GM18861 (cell line): Measurements from ENCODE around the gene RCOR2.
"Not testable (repeated sequence)": the region's sequence is repeated elsewhere in the genome, so short reads cannot be mapped to it uniquely, and the experiment has no call there.

ENCODE experiments used
- ATAC-seq: cut with Tn5 transposase; IDR thresholded peaks from one replicate; pipeline ENCODE4 v1.9.1; 2021; ENCODE audit not compliant: unreplicated experiment

RCOR2 gene

GRCh38 chr11:63916837-63917691 is at the start of gene RCOR2:
RCOR2 (minus strand) TSS chr11:63917164; CDS start chr11:63916456, 708 bp downstream.
- ATAC-seq = peak; percentile 43

- ATAC-seq = no peak
Measured at GRCh38 chr11:63966444-63966843, 49.5 kb upstream of the RCOR2 start.

GRCh38 chr11:63963895-63964294 is 46.9 kb upstream of the RCOR2 start:
- not testable (repeated sequence) for ATAC-seq

- ATAC-seq = no peak
Measured at GRCh38 chr11:63961608-63962412, 44.8 kb upstream of the RCOR2 start.

- ATAC-seq = no peak
Measured at GRCh38 chr11:63958008-63958407, 41.0 kb upstream of the RCOR2 start.

- no peak for ATAC-seq
Measured at GRCh38 chr11:63952570-63952969, 35.6 kb upstream of the RCOR2 start.

GRCh38 chr11:63951779-63952536 is 35.0 kb upstream of the RCOR2 start:
- no peak for ATAC-seq

GRCh38 chr11:63945477-63946163 is 28.7 kb upstream of the RCOR2 start:
- ATAC-seq = no peak

GRCh38 chr11:63944987-63945386 is 28.0 kb upstream of the RCOR2 start:
- no peak for ATAC-seq

GRCh38 chr11:63942803-63943202 is 25.8 kb upstream of the RCOR2 start:
- ATAC-seq = no peak

GRCh38 chr11:63941901-63942300 is 24.9 kb upstream of the RCOR2 start:
- no peak for ATAC-seq

- no peak for ATAC-seq
Measured at GRCh38 chr11:63940786-63941185, 23.8 kb upstream of the RCOR2 start.

- ATAC-seq = no peak
Measured at GRCh38 chr11:63939397-63939891, 22.5 kb upstream of the RCOR2 start.

GRCh38 chr11:63938479-63939396 is 21.8 kb upstream of the RCOR2 start, which contains the start of gene NAA40:
NAA40 (plus strand) TSS chr11:63939002; CDS start chr11:63939097, 95 bp downstream.
- ATAC-seq = peak; percentile 90

GRCh38 chr11:63937713-63938478 is 20.9 kb upstream of the RCOR2 start:
- peak; percentile 2 for ATAC-seq

GRCh38 chr11:63933459-63933858 is 16.5 kb upstream of the RCOR2 start:
- ATAC-seq = no peak

- no peak for ATAC-seq
Measured at GRCh38 chr11:63931876-63932275, 14.9 kb upstream of the RCOR2 start.

- ATAC-seq = no peak
Measured at GRCh38 chr11:63931045-63931444, 14.1 kb upstream of the RCOR2 start.

GRCh38 chr11:63929616-63930015 is 12.7 kb upstream of the RCOR2 start:
- no peak for ATAC-seq
